Glutamatergic neuron (in vitro differentiated cells): ENCODE data around the gene AGPAT4. TPM values are rescaled to one million over a fixed set of nuclear protein-coding genes. Genes with fewer than 3 reads are reported as not detected.

Experiments
- DNase-seq: peaks from one replicate; pipeline ENCODE4 v3.0.0; 2022
- H3K27ac Mint-ChIP-seq: one replicate; pipeline ENCODE4 v1.8.0; 2020; ENCODE audit warnings: mild to moderate bottlenecking, mixed read lengths, inconsistent platforms; ENCODE audit not compliant: unreplicated experiment
- H3K27me3 Mint-ChIP-seq: one replicate; pipeline ENCODE4 v1.8.0; 2020; ENCODE audit warnings: mild to moderate bottlenecking, moderate library complexity, mixed read lengths, inconsistent platforms; ENCODE audit not compliant: unreplicated experiment
- H3K36me3 Mint-ChIP-seq: one replicate; pipeline ENCODE4 v1.8.0; 2020; ENCODE audit warnings: mild to moderate bottlenecking, mixed read lengths, inconsistent platforms; ENCODE audit not compliant: unreplicated experiment
- H3K4me1 Mint-ChIP-seq: one replicate; pipeline ENCODE4 v1.8.0; 2020; ENCODE audit warnings: mild to moderate bottlenecking, low read depth, mixed read lengths, inconsistent platforms; ENCODE audit not compliant: unreplicated experiment
- H3K4me3 Mint-ChIP-seq: one replicate; pipeline ENCODE4 v1.8.0; 2020; ENCODE audit warnings: mild to moderate bottlenecking, mixed read lengths, inconsistent platforms; ENCODE audit not compliant: unreplicated experiment
- H3K9me3 Mint-ChIP-seq: one replicate; pipeline ENCODE4 v1.8.0; 2020; ENCODE audit warnings: mild to moderate bottlenecking, moderate library complexity, mixed read lengths, inconsistent platforms; ENCODE audit not compliant: unreplicated experiment
- total RNA-seq: library from RNA; stranded (reverse); fragmentation: NEBNext Ultra II Directional; extraction: Animal tissue kit (Norgen Biotek cat#: 25700); gene quantifications from one replicate; pipeline ENCODE4 v1.2.1, GENCODE V29; 2021; ENCODE audit not compliant: unreplicated experiment
- TF ChIP-seq, protein P1 (sequence below): fragments of 200-600 bp; sonication (generic); IDR thresholded peaks from one replicate; pipeline ENCODE4 v1.5.0; 2021; ENCODE audit not compliant: partially characterized antibody, unreplicated experiment

Gene AGPAT4
- total RNA-seq, 1 donor from 2014 or later = 90.2 TPM

DNA sequence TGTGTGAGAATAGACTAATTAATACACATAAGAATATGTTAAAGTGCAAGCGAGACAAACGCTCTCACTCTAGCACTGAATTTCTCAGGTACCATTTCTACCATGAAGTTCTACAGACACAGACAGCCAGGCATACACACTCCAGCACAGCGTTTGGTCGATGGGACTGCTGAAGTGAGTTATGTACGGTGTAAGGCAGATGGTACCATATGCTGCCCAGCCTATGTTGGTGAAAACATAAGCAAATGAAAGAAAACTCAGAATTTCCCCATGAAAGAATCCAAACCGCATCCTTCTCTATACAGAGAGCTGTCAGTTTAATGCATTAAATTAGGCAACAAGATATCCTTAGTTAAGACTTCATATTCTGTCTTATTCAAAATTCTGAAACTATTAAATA lies 34.9 kb downstream of the AGPAT4 start:
- no peak for DNase-seq
- Mint-ChIP-seq H3K4me1 (peaks cover 52% of the 10 kb centered on the region), H3K27me3 (peaks cover 3% of the 10 kb centered on the region), H3K27ac (peak overlapping the region; percentile 81), H3K36me3 (no peaks in the 10 kb centered on the region), H3K4me3 (peak overlapping the region; percentile 22), H3K9me3 (peaks cover 10% of the 10 kb centered on the region)
- TF ChIP-seq, protein P1, sequence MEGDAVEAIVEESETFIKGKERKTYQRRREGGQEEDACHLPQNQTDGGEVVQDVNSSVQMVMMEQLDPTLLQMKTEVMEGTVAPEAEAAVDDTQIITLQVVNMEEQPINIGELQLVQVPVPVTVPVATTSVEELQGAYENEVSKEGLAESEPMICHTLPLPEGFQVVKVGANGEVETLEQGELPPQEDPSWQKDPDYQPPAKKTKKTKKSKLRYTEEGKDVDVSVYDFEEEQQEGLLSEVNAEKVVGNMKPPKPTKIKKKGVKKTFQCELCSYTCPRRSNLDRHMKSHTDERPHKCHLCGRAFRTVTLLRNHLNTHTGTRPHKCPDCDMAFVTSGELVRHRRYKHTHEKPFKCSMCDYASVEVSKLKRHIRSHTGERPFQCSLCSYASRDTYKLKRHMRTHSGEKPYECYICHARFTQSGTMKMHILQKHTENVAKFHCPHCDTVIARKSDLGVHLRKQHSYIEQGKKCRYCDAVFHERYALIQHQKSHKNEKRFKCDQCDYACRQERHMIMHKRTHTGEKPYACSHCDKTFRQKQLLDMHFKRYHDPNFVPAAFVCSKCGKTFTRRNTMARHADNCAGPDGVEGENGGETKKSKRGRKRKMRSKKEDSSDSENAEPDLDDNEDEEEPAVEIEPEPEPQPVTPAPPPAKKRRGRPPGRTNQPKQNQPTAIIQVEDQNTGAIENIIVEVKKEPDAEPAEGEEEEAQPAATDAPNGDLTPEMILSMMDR = no peak

DNA sequence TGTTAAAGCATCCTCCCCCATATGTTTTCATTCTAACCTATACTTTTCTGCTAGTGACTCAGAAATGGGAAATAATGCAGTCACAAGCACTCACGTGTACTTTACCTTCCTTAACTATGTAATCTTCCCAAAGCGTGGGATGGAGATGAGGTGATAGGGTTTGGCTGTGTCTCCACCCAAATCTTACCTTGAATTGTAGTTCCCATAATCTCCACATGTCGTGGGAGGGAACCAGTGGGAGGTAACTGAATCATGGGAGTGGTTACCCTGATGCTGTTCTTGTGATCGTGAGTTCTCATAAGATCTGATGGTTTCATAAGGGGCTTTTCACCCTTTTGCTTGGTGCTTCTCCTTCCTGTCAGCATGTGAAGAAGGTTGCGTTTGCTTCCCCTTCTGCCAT lies 35.4 kb downstream of the AGPAT4 start:
- Mint-ChIP-seq H3K4me3 (peak overlapping the region; percentile 22), H3K9me3 (peaks cover 10% of the 10 kb centered on the region), H3K27me3 (peaks cover 3% of the 10 kb centered on the region), H3K36me3 (no peaks in the 10 kb centered on the region), H3K4me1 (peaks cover 47% of the 10 kb centered on the region), H3K27ac (peak overlapping the region; percentile 81)
- TF ChIP-seq, protein P1 = peak; percentile 15
- DNase-seq = no peak

DNA sequence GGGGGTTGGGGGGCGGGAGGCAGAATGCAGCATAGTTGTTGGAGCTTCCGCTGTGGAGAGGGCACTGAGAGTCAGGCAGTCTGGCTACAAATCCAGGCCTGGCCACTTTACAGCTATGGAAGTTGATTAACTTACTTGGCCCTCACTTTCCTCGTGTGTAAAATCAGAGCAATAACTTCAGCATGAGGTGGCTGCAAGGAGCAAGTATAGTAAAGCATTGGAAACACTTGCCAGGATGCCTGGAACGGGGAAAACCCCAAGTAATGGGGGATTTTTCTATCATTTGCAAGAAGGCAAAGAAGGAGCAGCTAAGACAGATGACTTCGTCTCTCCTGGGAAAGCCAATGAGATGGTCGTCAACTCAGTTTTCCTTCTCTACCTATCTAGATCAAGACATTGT lies 35.8 kb downstream of the AGPAT4 start:
- no peak for DNase-seq
- Mint-ChIP-seq H3K4me1 (peaks cover 46% of the 10 kb centered on the region), H3K4me3 (no peak overlapping the region), H3K36me3 (no peaks in the 10 kb centered on the region), H3K27me3 (peaks cover 3% of the 10 kb centered on the region), H3K9me3 (peaks cover 10% of the 10 kb centered on the region), H3K27ac (no peak overlapping the region)
- TF ChIP-seq, protein P1 = no peak

DNA sequence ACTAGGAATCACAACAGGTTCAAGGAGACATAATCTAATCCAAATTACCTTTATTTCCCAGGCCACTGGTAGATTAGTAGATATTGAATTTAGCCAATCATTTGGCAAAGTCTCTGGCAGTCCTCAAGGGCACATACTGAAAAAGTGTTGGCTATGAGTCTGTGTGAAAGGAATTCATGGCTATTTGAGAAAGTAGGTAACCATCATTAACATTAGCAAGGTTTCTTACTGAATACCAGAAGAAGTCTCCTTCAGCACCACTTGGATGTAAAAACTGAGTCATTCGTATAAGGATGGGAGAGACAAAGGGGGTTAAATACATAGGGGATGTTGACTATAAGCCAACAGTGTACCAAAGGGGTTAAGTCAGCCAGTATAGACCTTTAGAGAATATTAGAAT lies 36.7 kb downstream of the AGPAT4 start:
- Mint-ChIP-seq H3K4me1 (peaks cover 46% of the 10 kb centered on the region), H3K4me3 (no peak overlapping the region), H3K27ac (no peak overlapping the region), H3K9me3 (peaks cover 10% of the 10 kb centered on the region), H3K27me3 (peaks cover 4% of the 10 kb centered on the region), H3K36me3 (no peaks in the 10 kb centered on the region)
- no peak for DNase-seq
- TF ChIP-seq, protein P1 = no peak

DNA sequence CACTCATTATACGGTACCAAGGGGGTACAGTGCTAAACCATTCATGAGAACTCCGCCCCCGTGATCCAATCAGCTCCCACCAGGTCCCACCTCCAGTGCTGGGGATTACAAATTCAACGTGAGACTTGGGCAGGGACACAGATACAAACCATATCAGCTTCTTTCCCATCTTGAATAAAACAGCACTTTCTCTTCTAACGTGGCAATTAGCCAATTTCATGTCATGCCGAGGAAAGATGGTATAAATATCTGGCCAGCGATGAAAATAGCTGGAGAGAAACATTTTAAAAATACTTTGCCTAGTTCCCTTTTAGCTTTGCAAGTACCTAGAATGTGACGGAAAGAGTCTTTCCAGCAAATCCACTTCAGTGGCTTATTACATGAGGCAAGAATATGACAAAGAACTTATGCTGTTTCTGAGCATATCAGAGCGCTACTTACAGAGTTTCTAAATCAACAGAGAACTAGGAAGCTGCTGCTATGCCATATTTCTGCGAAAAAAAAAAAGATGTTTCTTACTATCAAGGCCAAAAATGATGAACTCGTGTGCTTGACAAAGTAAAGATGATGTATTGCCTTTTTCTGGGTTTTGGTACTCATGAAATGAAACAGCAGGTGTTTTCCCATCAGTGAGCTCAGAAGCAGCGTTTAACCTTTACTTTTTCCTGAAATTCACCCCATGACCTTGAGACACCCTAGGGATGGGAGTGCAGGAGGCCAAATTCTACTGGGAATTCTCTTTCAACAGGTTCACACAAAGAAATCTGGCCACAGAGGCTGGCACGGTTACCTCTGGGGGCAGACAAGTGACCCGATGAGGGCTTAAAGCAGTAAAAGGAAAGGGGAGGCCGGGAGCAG lies 37.9 kb downstream of the AGPAT4 start:
- TF ChIP-seq, protein P1 = no peak
- Mint-ChIP-seq H3K4me1 (peaks cover 48% of the 10 kb centered on the region), H3K4me3 (no peak overlapping the region), H3K36me3 (peaks cover 4% of the 10 kb centered on the region), H3K27ac (no peak overlapping the region), H3K9me3 (peaks cover 10% of the 10 kb centered on the region), H3K27me3 (peaks cover 4% of the 10 kb centered on the region)
- DNase-seq = no peak
